SK-N-SH treated with all-trans-retinoic acid at 6 μM for 48 hours (cell line): ENCODE data around the gene SLC6A15.

Source experiments
- GLIS3 ChIP-seq: fragments of 250-450 bp; sonication (Bioruptor Pico); IDR thresholded peaks from 2 replicates; pipeline ENCODE4 v1.5.0; 2020; ENCODE audit warnings: mild to moderate bottlenecking, moderate library complexity
- ZNF70 ChIP-seq: fragments of 450-650 bp; formaldehyde crosslinking; IDR thresholded peaks from 2 replicates; pipeline ENCODE4 v1.5.0; 2020; ENCODE audit warnings: mild to moderate bottlenecking, moderate library complexity

- TF ChIP-seq GLIS3 (CRISPR knock-in tag), result no peak
- no peak for TF ChIP-seq ZNF70 (CRISPR knock-in tag)
Measured at GRCh38 chr12:84910549-84911241, 1.9 kb downstream of the SLC6A15 start.
